ENCODE results near the gene DSC2.
"Not testable (repeated sequence)": the region's sequence is repeated elsewhere in the genome, so short reads cannot be mapped to it uniquely, and the experiment has no call there.

DSC2 gene

GRCh38 chr18:31046916-31047315, 55.3 kb downstream of the DSC2 start:
- in situ Hi-C loops (cut with HindIII; ENCODE audit: low sequenced_read_pairs), result no loop called here

- in situ Hi-C loops (cut with HindIII; ENCODE audit: low sequenced_read_pairs), result no loop called here
These were observed 56.6 kb downstream of the DSC2 start for GRCh38 chr18:31045599-31045998.

- in situ Hi-C loops (cut with HindIII; ENCODE audit: low sequenced_read_pairs), result no loop called here
These were observed 57.3 kb downstream of the DSC2 start for GRCh38 chr18:31044926-31045325.

GRCh38 chr18:31043709-31044108, 58.5 kb downstream of the DSC2 start:
- in situ Hi-C loops (cut with HindIII; ENCODE audit: low sequenced_read_pairs), result no loop called here

DNA sequence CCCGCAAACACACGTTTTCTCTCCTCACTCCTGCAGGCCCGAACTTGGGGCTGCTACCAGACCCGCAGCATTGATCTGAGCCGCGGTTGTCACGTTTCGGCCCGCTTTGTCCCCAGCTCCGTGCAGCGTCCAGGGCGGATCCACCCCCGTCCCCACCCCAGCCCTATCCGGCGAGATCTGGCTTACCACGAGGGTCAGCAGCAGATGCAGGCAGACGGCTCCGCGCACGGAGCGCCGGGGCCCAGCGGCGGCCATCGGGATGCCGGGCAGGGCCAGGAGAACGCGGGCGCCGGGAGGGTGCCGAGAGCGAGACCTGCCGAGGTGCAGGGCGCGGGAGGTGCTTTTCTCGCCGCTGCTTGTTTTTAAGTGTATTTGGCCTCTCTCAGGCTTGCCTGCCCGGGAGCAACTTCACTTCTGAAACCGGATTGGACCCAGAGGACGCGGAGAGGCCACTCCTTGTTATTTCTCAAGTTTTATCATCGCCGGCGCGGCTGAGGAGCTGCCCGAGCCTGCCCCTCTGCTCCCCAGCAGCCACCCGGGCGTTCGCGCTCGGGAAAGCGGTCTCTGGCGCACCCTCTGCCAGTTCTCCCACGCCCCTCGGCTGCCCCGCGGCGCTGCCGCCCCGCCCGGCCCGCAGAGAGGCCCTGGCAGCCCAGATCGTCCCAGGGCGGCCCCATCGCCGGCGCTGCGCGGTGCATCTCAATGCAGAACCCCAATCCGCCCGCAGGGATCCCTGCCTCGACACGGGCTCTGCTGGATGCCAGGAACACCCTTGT, 59.6 kb downstream of the DSC2 start, which contains the start of gene DSC3:
TSS of gene DSC3 (minus strand) at position 337 of the 776 bp plus-strand sequence. CDS start at position 255, 82 bp downstream.
- in situ Hi-C loops (cut with HindIII; ENCODE audit: low sequenced_read_pairs), result no loop called here

DNA sequence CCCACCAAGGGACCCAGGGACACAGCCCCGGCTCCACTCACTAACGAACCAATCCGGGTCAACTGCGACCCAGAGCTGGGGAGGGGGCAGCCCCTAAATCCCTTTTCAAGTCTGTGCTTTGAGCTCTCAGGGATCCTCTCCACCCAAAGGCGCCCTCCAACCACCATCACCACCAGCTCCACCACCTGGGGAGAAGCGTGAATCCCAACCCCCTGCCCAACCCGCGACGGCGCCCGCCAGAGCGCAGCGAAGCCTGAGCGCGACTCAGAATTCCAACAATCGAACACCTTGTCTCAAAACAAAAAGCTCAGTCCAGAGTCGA, 60.2 kb downstream of the DSC2 start:
- in situ Hi-C loops (cut with HindIII; ENCODE audit: low sequenced_read_pairs), result no loop called here

DNA sequence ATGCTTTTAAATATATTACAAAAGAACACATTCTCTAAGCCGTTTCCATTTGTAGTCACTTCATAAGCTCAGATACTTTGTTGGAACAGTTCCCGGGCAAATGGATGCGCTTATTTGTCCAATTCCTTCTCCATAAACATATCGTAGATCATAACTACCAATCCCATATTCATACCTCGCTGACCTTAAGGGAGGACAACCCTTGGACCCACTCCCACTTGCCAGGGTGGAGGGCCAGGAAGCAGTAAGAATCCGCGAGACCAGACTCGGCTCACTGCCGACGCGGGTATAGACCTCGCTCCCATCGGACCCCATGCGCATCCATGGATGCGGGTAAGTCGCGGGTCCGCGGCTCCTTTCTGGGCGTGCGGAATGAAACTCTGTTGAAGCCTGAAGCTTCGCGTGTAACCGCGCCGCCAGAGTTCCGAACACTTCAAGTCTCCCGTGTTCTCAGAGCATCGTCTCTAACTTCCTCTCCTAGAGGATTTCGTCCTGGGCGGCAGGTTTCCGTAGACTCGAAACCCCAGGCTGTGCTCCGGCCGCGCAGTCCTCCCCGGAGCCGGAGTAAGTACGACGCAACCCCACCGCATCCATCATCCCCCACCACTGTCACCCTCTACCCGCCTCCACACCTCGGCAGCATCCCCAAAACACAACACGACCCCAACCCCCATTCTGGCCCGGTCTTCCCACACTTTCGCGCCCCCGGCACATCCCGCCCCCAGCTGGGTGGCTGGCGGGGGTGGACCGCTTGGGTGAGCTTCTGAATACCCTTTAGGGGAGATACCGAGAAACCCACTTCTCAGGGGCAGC, 60.7 kb downstream of the DSC2 start:
- in situ Hi-C loops (cut with HindIII; ENCODE audit: low sequenced_read_pairs), result no loop called here

GRCh38 chr18:31040686-31041270, 61.4 kb downstream of the DSC2 start:
- in situ Hi-C loops (cut with HindIII; ENCODE audit: low sequenced_read_pairs), result no loop called here

DNA sequence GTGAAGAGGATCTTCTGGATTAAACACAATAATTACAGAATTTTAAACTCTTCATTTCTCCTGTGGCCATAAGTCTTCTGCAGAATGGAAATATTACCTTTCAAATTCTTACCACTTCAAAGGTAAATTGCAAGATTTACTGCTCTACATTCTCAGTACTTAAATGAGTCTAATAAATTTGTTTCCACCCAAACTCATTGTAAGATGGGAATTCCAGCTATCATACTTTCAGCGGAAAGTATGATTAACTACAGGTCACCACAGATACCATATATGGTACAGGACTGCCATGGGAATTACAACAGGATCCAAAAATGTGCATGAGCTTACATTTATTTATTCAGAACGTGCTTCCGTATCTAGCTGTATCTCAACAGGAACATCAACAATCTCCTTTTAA, 62.8 kb downstream of the DSC2 start:
- in situ Hi-C loops (cut with HindIII; ENCODE audit: low sequenced_read_pairs), result no loop called here

- in situ Hi-C loops (cut with HindIII; ENCODE audit: low sequenced_read_pairs), result not testable (repeated sequence)
These were observed 64.5 kb downstream of the DSC2 start for GRCh38 chr18:31037686-31038085.

DNA sequence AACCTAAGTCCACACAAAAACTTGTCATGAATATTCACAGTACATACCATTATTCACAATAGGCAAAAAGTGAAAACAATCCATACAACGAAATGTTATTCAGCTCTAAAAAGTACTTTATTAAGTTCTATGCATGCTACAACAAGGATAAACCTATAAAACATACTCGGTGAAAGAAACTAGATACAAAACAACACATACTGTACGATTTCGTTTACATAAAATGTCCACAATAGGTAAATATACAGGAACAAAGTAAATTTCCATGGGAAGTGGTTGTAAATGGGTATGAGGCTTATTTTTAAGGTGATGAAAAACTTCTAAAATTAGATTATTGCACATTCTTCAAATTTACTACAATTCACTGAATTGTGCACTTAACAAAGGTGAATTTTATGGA, 67.7 kb downstream of the DSC2 start:
- in situ Hi-C loops (cut with HindIII; ENCODE audit: low sequenced_read_pairs), result no loop called here

DNA sequence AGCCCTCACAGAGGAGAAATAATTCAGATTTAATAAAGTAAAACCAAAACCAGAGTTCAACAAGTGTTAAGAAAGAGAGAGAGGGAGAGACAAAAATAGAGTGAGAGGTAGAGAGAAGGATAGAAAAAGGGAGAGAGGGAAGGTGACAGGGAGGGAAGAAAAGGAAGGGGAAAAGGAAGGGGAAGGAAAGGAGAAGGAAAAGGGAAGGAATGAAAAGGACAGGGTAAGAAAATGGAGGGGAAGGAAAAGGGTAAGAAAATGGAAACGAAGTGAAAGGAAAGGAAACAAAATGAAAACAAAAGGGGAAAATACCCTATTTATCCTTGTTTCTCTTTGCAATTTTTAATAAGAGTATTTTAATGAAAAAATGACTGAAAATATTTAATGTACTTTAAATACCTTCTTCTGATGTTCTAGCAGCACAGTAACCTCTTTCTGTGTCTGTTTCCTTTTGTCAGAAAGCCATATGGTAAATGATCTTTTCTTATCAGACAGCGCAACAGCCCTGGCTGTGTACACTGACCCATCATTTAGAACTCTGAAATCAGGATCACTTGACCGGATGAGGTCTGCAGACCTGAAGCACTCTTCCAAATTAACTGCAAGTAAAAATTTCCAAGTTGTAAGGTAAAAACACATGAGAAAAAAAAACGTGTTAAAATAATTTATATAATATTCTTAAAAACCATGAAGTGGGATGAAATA, 71.5 kb downstream of the DSC2 start:
- in situ Hi-C loops (cut with HindIII; ENCODE audit: low sequenced_read_pairs), result no loop called here

- in situ Hi-C loops (cut with HindIII; ENCODE audit: low sequenced_read_pairs), result loop anchor here (25.0 kb wide), 1 partner anchor 221 kb away; no protein-coding TSS in a partner anchor
These were observed 86.3 kb downstream of the DSC2 start for GRCh38 chr18:31015715-31016434.

GRCh38 chr18:31011455-31011854, 90.8 kb downstream of the DSC2 start:
- in situ Hi-C loops (cut with HindIII; ENCODE audit: low sequenced_read_pairs), result loop anchor here (25.0 kb wide), 1 partner anchor 226 kb away; no protein-coding TSS in a partner anchor

- in situ Hi-C loops (cut with HindIII; ENCODE audit: low sequenced_read_pairs), result loop anchor here (25.0 kb wide), 1 partner anchor 227 kb away; no protein-coding TSS in a partner anchor
These were observed 91.6 kb downstream of the DSC2 start for GRCh38 chr18:31010601-31011000.
